Stimulated activated CD8-positive, alpha-beta memory T cell treated with anti-CD3 and anti-CD28 coated beads, Interleukin-15, amount 100 ng/mL, for 24 hours (primary cell): Measurements from ENCODE around the gene CENPH.
A peak's percentile ranks its signal among the peaks of the same experiment; 100 is the strongest.
"Not testable (repeated sequence)": the region's sequence is repeated elsewhere in the genome, so short reads cannot be mapped to it uniquely, and the experiment has no call there.

Experiments used
- DNase-seq: peaks from one replicate; pipeline ENCODE4 v3.0.0-alpha.2; 2020; ENCODE audit warnings: low read depth

Gene CENPH

DNA sequence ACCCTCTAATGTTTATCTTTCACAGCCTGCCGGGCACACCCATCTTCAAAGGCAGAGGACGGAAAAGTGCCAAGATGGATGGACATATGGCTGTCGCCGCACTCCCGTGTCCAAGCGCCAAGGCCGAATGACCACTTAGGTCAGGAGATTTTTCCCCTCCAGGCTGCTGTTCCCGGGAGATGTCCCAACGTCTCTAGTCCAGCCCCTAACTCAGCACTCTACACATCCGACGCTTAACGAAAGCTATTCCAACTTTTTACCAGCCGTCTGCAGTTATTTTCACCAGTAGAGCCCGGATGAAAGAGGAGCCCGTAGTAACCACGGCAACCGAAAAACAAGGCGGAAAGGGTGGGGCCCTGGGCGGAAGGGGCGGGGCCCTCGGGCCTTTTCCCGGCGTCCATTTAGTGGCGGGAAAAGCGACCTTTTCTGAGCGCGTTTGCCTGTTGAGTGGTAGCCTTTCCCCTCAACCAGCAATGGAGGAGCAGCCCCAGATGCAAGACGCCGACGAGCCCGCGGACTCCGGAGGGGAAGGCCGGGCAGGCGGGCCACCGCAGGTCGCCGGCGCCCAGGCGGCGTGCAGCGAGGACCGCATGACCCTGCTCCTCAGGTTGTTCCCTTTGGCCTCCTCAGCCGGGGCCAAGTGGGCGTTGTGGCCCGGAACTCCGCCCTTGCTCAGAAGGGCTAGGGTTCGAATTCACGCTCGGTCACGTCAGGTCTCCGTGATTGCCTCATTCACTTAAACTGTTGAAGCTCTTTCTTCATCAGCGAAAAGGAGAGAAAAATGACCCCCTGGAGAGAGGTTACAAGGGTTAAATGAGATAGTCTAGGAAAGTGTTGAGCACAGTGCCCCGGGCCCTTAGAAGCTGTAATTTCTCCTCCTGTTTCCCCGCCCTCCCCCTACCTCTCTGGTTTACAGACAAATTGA, at the start of gene CENPH:
TSS of gene CENPH (plus strand) at position 422 of the 925 bp plus-strand sequence. CDS start at position 474, 52 bp downstream.
- DNase-seq: peak; percentile 77

DNA sequence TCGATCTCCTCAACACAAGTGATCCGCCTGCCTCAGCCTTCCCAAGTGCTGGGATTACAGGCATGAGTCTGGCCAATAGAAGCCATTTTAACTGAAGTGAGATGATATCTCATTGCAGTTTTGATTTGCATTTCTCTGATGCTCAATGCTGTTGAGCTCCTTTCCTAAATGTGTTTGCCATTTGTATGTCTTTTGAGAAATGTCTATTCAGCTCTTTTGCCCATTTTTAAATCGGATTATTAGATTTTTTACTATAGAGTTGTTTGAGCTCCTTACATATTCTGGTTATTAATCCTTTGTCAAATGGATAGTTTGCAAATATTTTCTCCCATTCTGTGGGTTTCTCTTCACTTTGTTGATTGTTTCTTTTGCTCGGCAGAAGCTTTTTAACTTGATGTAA, 49.1 kb upstream of the CENPH start:
- not testable (repeated sequence) for DNase-seq

- no peak for DNase-seq
Measured at GRCh38 chr5:69140827-69141226, 48.6 kb upstream of the CENPH start.

- not testable (repeated sequence) for DNase-seq
Measured at GRCh38 chr5:69148576-69148975, 40.8 kb upstream of the CENPH start.

GRCh38 chr5:69148981-69149675, 40.3 kb upstream of the CENPH start:
- no peak for DNase-seq

DNA sequence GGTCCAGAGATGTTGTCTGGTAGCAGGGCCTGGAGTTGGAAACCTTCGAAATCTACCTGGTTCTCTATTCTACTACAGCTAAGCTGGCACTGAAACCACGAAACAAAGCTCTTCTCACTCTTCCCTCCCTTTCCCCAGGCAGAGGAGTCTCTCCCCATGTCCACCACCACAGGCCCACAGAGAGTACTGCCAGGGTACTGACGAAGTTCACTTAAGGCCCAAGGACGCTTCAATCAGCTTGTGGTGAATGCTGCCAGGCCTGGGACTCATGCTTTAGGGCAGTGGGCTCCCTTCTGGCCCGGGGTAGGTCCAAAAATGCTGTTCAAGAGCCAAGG, 39.7 kb upstream of the CENPH start:
- no peak for DNase-seq

DNA sequence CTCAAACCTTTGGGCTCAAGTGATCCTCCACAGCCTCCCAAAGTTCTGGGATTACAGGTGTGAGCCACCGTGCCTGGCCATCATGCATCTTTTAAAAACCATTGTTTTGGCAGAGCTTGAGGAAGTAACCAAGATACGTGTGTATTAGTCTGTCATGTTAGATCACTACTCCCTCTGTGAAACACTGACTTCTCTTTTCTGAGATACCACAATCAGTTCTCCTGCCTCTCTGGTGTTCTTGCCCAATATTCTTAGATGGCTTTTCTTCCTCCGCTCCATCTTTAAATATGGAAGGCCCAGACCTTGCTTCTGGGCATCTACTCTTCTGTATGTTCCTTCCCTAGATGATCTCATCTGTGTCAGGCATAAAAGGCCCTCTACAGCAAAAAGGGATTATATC, 36.7 kb upstream of the CENPH start:
- no peak for DNase-seq

- DNase-seq: no peak
Measured at GRCh38 chr5:69156456-69156855, 32.9 kb upstream of the CENPH start.

DNA sequence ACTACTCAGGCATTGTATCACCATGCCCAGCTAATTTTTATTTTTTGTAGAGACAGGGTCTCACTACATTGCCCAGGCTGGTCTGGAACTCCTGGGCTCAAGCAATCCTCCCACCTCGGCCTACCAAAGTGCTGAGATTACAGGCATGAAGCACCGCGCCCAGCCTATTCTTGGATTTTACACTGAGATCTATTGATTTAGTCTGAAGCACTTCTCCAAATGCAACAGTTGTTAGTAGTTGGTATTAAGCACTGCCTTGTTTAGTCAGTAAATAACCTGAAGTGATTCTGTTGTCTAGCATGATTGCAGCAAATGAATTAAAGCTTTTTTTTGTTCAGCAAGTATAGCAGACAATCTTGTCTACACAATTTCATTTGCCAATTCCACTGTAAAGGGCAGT, 31.3 kb upstream of the CENPH start:
- DNase-seq: no peak

- no peak for DNase-seq
Measured at GRCh38 chr5:69160651-69161050, 28.7 kb upstream of the CENPH start.

DNA sequence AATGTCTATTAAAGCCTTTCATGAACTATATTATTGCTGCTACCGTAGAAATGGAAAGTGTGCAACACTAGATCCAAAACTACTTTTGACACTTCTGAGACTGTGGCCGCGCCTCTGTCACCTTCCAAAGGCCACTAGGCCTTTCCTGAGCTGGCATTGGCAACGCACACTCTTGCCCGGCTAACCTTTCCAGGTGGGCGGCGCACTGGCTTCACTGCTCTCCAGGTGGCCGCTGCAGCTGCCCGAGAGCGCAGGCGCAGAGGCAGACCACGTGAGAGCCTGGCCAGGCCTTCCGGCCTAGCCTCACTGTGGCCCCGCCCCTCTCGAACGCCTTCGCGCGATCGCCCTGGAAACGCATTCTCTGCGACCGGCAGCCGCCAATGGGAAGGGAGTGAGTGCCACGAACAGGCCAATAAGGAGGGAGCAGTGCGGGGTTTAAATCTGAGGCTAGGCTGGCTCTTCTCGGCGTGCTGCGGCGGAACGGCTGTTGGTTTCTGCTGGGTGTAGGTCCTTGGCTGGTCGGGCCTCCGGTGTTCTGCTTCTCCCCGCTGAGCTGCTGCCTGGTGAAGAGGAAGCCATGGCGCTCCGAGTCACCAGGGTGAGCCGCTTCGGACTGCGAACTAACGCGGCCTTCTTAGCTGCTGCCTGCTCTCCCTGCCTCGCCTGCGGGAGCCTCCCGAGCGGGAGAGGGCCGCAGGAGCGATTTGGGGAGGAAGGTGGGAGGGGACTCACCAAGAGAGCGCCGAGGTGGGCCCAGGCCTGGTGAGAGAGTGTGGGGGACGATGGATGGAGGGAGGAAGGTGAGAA, 22.5 kb upstream of the CENPH start, which contains the start of gene CCNB1:
TSS of gene CCNB1 (plus strand) at position 465 of the 807 bp plus-strand sequence. CDS start at position 578, 113 bp downstream.
- DNase-seq: peak; percentile 90

DNA sequence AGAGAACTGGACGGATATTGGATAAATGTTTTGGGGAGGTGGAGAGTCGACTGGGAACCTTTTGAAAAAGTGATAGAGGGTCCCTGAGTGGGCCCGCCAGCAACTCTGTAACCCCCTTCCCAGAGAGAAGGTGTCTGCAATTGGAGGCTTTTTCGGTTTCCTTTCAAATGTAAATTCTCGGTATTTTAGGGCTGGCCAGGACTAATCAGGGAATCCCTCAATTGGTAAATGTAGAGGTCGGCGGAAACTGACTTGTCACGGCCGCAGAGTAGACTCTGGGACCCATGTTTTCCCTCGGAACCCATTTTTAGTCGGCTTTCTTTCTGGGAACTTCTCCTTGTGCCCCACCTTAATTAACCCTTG, 21.9 kb upstream of the CENPH start:
- DNase-seq: no peak

- DNase-seq: no peak
Measured at GRCh38 chr5:69167929-69168328, 21.5 kb upstream of the CENPH start.

GRCh38 chr5:69170495-69170894, 18.9 kb upstream of the CENPH start:
- DNase-seq: no peak

DNA sequence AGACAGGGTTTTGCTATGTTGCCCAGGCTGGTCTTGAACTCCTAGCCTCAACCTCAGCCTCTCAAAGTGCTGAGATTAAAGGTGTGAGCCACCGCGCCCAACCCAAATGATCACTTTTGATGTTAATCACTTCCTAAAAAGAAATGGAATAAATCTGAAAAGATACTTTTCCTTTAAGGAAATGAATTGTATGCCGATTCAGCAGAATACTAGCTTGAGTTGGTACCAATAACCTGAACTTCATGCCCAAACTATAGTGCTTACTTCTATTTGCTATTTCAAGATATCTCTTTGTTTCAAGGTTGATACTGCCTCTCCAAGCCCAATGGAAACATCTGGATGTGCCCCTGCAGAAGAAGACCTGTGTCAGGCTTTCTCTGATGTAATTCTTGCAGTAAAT, 18.4 kb upstream of the CENPH start:
- DNase-seq: no peak

GRCh38 chr5:69181659-69182293, 7.6 kb upstream of the CENPH start:
- DNase-seq: not testable (repeated sequence)

- no peak for DNase-seq
Measured at GRCh38 chr5:69184621-69185020, 4.8 kb upstream of the CENPH start.

DNA sequence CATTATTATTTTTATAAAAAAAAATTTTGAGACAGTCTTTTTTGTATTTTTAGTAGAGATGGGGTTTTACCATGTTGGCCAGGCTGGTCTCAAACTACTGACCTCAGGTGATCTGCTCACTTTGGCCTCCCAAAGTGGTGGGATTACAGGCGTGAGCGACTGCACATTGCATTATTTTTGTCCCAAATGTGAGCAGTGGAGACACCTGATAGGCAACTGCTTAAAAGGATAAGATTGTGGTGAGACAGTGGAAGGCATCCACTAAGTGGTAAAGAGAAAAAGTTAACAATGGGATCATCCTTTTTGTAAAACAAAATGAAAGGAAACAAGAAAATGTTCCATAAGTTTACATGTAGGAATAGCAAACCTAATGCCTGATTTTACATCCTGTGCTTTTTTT, 2.0 kb upstream of the CENPH start:
- no peak for DNase-seq

DNA sequence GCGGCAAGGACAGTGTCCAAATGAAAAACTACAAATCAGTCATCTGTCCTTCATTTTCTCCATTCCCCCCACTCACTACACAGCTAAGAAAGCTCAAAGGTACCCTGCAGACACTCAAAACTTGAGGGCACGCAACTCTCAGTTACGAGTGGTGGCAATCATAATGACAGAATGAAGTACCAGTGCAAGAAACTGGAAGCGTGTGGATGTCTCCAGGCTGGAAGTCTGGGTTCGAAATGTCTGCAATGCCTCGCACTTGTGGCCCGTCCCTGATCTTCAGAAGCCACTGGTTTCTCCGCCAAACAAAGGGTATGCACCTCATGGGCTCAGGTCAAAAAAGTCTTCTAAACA, 597 bp upstream of the CENPH start:
- DNase-seq: no peak

- no peak for DNase-seq
Measured at GRCh38 chr5:69202497-69202896, 13.1 kb downstream of the CENPH start.

DNA sequence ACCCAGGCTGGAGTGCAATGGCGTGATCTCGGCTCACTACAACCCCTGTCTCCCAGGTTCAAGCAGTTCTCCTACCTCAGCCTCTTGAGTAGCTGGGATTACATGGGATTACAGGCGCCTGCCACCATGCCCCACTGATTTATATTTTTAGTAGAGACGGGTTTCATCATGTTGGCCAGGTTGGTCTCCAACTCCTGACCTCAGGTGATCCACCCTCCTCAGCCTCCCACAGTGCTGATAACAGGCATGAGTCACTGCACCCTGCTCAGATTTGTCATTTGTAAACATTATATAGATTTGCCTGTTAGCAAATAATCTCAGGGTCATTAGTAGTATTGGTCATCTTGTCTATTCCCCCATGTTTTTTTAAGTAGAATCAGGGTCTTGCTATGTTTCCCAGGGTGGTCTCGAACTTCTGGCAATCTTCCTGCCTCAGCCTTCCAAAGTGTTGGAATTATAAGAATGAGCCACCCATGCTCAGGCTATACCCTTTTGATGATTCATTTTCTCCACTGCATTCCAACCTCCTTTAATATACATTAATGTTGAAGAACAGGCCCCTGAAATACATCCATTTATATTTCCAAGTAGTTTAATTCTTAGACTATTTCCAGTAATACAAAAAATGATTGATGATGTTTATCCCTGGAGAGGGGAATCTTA, 17.3 kb downstream of the CENPH start:
- no peak for DNase-seq

GRCh38 chr5:69209602-69210001, 20.2 kb downstream of the CENPH start:
- DNase-seq: no peak
